IPS DF 6.9 (cell line): ENCODE data around the gene PANX1.

Experiments
- DNase-seq: peaks from one replicate; pipeline ENCODE4 v3.0.0-alpha.2; 2013; ENCODE audit warnings: low read depth, low spot score
- H3K27ac ChIP-seq: one replicate; pipeline ENCODE4 v1.5.1; 2013; ENCODE audit warnings: low read length, control low read depth
- H3K27me3 ChIP-seq: 2 replicates; pipeline ENCODE4 v1.6.1; 2013; ENCODE audit warnings: mild to moderate bottlenecking, low read length; ENCODE audit not compliant: control insufficient read depth, insufficient read depth
- H3K36me3 ChIP-seq: 2 replicates; pipeline ENCODE4 v1.6.1; 2013; ENCODE audit warnings: low read length; ENCODE audit not compliant: control insufficient read depth, insufficient read depth
- H3K4me1 ChIP-seq: 2 replicates; pipeline ENCODE4 v1.6.1; 2013; ENCODE audit warnings: low read length; ENCODE audit not compliant: control insufficient read depth, insufficient read depth
- H3K4me3 ChIP-seq: 2 replicates; pipeline ENCODE4 v1.5.1; 2013; ENCODE audit warnings: mild to moderate bottlenecking, low read length
- H3K9me3 ChIP-seq: 2 replicates; pipeline ENCODE4 v1.6.1; 2013; ENCODE audit warnings: low read length, inconsistent platforms; ENCODE audit not compliant: control insufficient read depth, insufficient read depth
- WGBS: extraction: QIAGEN DNeasy Blood & Tissue Kit; methylation state at CpG from one replicate; pipeline ENCODE4 v1.1.7; 2013; ENCODE audit warnings: mixed read lengths, missing lambda C conversion rate; ENCODE audit not compliant: insufficient read length, insufficient coverage; 5-methylcytosine and 5-hydroxymethylcytosine counted together

Gene PANX1

GRCh38 chr11:94139416-94139815 lies 10.8 kb downstream of the PANX1 start:
- H3K4me1 ChIP-seq: peaks cover 5% of the 10 kb centered on the region
- H3K9me3 ChIP-seq: no peaks in the 10 kb centered on the region

DNA sequence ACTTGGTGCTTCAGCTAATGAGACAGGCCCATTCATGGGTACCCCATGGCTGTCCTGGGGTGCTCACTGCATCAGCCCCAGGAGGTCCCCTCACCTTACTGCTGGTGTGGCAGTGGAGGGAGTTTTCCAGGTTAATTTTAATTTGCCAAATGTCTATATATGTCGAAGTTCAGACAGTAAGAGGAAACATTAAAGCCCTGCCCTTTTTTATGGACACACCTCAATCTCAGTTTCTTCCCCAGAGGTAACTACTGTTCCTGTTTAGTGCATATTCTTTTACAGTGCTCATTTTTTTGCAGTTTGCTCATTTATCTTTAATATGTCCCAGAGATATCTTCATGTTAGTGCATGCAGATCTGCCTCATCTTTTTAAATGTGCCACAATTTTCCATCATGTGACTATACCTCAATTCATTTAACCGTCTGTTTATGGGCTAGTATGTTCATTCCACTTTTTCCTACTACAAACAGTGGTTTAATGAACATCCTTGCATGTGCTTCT lies 11.6 kb downstream of the PANX1 start:
- no CpG with 5 or more reads among the region's 2 CpGs for WGBS
- Histone ChIP-seq H3K4me3 (no peak overlapping the region), H3K4me1 (peaks cover 1% of the 10 kb centered on the region; the same call in 1 of the 2 replicates)

More at GRCh38 chr11:94139416-94139815, 10.8 kb downstream of the PANX1 start:
- no peaks in the 10 kb centered on the region for H3K27me3 ChIP-seq
- no peak overlapping the region for H3K27ac ChIP-seq
- WGBS: no CpG with 5 or more reads among the region's 4 CpGs
- H3K36me3 ChIP-seq: no peaks in the 10 kb centered on the region
- H3K4me3 ChIP-seq: no peak overlapping the region
- no peak for DNase-seq

DNA sequence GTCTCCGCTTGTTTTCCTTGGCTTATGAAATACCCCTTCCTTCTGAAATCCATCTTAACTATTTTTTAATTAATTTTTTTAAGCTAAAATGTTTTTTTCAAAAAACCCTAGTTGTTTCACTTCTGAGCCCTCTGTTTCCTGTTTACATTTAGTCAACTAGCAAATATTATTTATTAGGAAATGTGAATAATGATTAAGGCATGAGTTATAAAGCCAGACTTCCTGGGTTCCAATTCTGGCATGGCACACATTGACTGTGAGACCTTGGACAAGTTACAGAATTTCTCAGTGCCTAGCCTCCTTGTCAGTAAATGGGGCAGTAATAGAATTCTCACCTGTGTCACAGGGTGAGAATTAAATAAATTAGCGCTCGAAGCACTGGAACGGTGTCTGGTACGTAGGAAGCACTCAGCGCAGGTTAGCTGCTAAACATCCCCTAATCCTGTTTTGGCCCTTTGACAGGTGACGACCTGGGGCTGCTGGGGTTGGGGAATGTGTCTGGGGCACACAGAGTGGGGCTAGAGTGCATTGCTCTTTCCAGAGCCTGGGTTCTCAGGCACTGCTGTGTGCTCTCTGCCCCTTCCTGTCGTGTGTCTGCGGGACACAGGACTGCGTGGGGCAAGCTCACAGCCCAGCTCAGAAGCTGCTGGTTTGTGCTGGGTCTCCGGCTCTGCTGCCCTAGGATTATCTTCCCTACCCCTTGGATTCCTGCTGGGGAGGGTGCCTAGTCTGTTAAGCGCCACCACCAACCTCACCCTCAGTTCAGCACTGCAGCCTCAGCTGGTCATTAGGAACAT lies 13.1 kb downstream of the PANX1 start:
- no peak for DNase-seq
- Histone ChIP-seq H3K36me3 (no peaks in the 10 kb centered on the region), H3K4me3 (no peak overlapping the region), H3K9me3 (no peaks in the 10 kb centered on the region), H3K4me1 (peaks cover 1% of the 10 kb centered on the region; the same call in 1 of the 2 replicates), H3K27me3 (no peaks in the 10 kb centered on the region), H3K27ac (no peak overlapping the region)
- WGBS: no CpG with 5 or more reads among the region's 12 CpGs

More for the DNA sequence above, 11.6 kb downstream of the PANX1 start:
- Histone ChIP-seq H3K27ac (no peak overlapping the region), H3K36me3 (no peaks in the 10 kb centered on the region), H3K9me3 (no peaks in the 10 kb centered on the region), H3K27me3 (no peaks in the 10 kb centered on the region)
- DNase-seq: no peak

DNA sequence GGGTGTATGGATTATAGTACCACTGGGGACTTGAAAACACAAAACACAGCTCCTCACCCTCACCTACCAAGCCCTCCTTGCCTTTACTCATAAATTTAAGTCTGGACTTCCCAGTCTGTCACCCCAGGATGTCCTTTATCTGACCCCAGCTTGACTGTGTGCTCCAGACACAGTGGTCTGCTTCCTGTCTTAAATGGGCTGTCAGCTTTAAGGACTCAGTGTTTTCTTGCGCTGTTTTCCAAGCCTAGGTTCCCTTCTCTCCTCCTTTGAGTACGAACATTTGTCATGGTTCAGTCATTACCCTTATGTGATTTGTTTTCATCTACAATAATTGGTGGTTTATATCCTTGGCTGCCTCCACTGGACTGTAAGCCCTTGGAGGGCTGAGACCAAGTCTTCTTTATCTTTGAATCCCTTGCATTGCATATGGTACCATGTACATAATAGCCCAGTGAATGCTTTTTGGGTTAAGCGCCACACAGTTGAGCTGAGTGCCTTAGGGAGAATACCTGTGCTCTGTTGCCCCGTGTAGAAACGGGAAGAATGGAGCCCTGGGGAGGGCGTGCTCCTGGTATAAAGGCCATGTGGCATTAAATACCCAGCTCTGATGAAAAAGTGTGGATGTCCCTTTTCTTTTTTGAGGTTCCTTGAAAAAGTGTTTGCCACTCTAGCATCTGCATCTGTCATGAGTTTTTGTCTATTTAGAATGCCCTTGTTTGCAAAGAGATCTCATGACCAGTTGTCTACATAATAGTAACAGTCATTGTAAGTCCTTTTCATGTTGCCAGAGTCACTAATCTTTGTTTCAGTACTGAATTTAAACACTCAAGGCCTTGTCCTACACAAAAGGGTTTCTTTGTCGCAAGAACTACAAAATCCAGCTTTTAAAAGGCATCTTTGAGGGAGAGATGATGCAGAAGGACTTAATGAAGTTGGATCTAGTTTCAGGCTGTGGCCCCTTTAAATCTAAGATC lies 14.0 kb downstream of the PANX1 start:
- H3K36me3 ChIP-seq: no peaks in the 10 kb centered on the region
- no peak overlapping the region for H3K27ac ChIP-seq
- no peak for DNase-seq
- H3K4me1 ChIP-seq: peaks cover 3% of the 10 kb centered on the region; the same call in 1 of the 2 replicates
- WGBS: no CpG with 5 or more reads among the region's 7 CpGs
- no peaks in the 10 kb centered on the region for H3K9me3 ChIP-seq
- no peak overlapping the region for H3K4me3 ChIP-seq
- H3K27me3 ChIP-seq: no peaks in the 10 kb centered on the region

- no peak overlapping the region for H3K4me3 ChIP-seq
- no peaks in the 10 kb centered on the region for H3K27me3 ChIP-seq
- no CpG with 5 or more reads among the region's 3 CpGs for WGBS
- no peaks in the 10 kb centered on the region for H3K9me3 ChIP-seq
- H3K36me3 ChIP-seq: no peaks in the 10 kb centered on the region
- peaks cover 5% of the 10 kb centered on the region; the same call in 1 of the 2 replicates for H3K4me1 ChIP-seq
- DNase-seq: no peak
- no peak overlapping the region for H3K27ac ChIP-seq
These were observed 15.6 kb downstream of the PANX1 start for GRCh38 chr11:94144216-94144615.

GRCh38 chr11:94144664-94145063 lies 16.0 kb downstream of the PANX1 start:
- no peaks in the 10 kb centered on the region for H3K27me3 ChIP-seq
- WGBS: no CpG with 5 or more reads among the region's 1 CpG
- H3K4me1 ChIP-seq: peaks cover 5% of the 10 kb centered on the region; the same call in 1 of the 2 replicates
- no peak overlapping the region for H3K4me3 ChIP-seq
- H3K9me3 ChIP-seq: no peaks in the 10 kb centered on the region
- H3K36me3 ChIP-seq: no peaks in the 10 kb centered on the region
- no peak overlapping the region for H3K27ac ChIP-seq
- no peak for DNase-seq

DNA sequence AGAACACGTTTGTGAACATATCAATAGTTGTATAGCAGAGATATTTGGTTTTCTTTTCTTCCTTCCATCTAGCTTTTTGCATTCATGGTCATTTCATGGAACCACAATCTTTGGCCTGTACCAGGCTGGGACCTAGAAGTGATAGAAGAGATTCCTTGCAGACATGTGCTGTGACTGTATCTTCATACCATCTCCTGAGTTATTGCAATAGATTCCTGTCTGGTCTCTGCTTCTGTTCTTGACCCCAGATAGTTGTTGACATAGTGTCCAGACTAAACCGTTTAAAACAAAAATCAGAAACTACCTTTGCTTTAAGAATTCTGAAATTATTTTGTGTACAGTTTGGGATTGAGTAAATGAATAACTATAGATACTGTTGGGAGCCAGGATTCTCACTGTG lies 16.8 kb downstream of the PANX1 start:
- WGBS: no CpG with 5 or more reads among the region's 2 CpGs
- H3K4me3 ChIP-seq: no peak overlapping the region
- no peaks in the 10 kb centered on the region for H3K36me3 ChIP-seq
- H3K4me1 ChIP-seq: peaks cover 8% of the 10 kb centered on the region
- H3K9me3 ChIP-seq: no peaks in the 10 kb centered on the region
- H3K27me3 ChIP-seq: no peaks in the 10 kb centered on the region
- no peak overlapping the region for H3K27ac ChIP-seq
- DNase-seq: no peak

DNA sequence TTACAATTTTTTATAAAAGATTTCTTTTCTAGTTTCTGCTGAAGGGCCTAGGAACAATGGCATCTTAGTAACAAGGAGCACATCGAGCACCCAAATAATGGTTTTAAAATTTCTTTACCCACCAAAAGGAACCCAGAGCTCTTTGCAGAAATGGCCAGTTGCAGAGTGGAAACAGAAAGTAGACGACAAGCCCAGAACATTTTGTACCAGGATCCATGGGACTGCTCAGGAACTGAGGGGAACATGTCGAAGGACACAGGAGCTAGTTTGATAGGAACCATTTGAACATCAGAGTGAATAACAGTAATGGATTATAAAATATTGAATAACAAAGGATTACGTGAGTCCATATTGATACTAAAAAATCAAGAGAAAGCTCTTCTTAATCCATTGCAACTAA lies 17.3 kb downstream of the PANX1 start:
- no CpG with 5 or more reads among the region's 4 CpGs for WGBS

GRCh38 chr11:94147433-94147845 lies 18.8 kb downstream of the PANX1 start:
- WGBS: no CpG with 5 or more reads among the region's 9 CpGs
- Histone ChIP-seq H3K4me1 (peaks cover 12% of the 10 kb centered on the region), H3K4me3 (no peak overlapping the region), H3K36me3 (no peaks in the 10 kb centered on the region), H3K27me3 (no peaks in the 10 kb centered on the region), H3K27ac (no peak overlapping the region), H3K9me3 (no peaks in the 10 kb centered on the region)
- no peak for DNase-seq

More for the DNA sequence above, 17.3 kb downstream of the PANX1 start:
- H3K27me3 ChIP-seq: no peaks in the 10 kb centered on the region
- no peak overlapping the region for H3K4me3 ChIP-seq
- H3K4me1 ChIP-seq: peaks cover 9% of the 10 kb centered on the region
- DNase-seq: no peak
- no peaks in the 10 kb centered on the region for H3K9me3 ChIP-seq
- no peaks in the 10 kb centered on the region for H3K36me3 ChIP-seq
- H3K27ac ChIP-seq: no peak overlapping the region

- Histone ChIP-seq H3K4me3 (no peak overlapping the region), H3K9me3 (no peaks in the 10 kb centered on the region), H3K27me3 (no peaks in the 10 kb centered on the region), H3K36me3 (no peaks in the 10 kb centered on the region), H3K4me1 (peaks cover 14% of the 10 kb centered on the region), H3K27ac (no peak overlapping the region)
- no CpG with 5 or more reads among the region's 2 CpGs for WGBS
- DNase-seq: no peak
These were observed 19.5 kb downstream of the PANX1 start for GRCh38 chr11:94148189-94148588.
